GM18517 (cell line): ENCODE results near the gene BBX.
A peak's percentile ranks its signal among the peaks of the same experiment; 100 is the strongest.
"Not testable (repeated sequence)": the region's sequence is repeated elsewhere in the genome, so short reads cannot be mapped to it uniquely, and the experiment has no call there.

Experiments
- ATAC-seq: cut with Tn5 transposase; IDR thresholded peaks from one replicate; pipeline ENCODE4 v1.9.1; 2021; ENCODE audit warnings: mild to moderate bottlenecking, moderate library complexity; ENCODE audit not compliant: unreplicated experiment

BBX gene

GRCh38 chr3:107540857-107541256 is 18.1 kb downstream of the BBX start:
- ATAC-seq, result no peak

- no peak for ATAC-seq
Observed at GRCh38 chr3:107542665-107543064, 19.9 kb downstream of the BBX start.

GRCh38 chr3:107543666-107544065 is 20.9 kb downstream of the BBX start:
- no peak for ATAC-seq

- no peak for ATAC-seq
Observed at GRCh38 chr3:107545680-107546120, 22.9 kb downstream of the BBX start.

GRCh38 chr3:107548601-107549000 is 25.8 kb downstream of the BBX start:
- ATAC-seq, result no peak

- no peak for ATAC-seq
Observed at GRCh38 chr3:107555359-107555758, 32.6 kb downstream of the BBX start.

- no peak for ATAC-seq
Observed at GRCh38 chr3:107557743-107558142, 35.0 kb downstream of the BBX start.

GRCh38 chr3:107560166-107560565 is 37.4 kb downstream of the BBX start:
- ATAC-seq, result no peak

GRCh38 chr3:107561980-107562379 is 39.2 kb downstream of the BBX start:
- no peak for ATAC-seq

GRCh38 chr3:107562969-107563529 is 40.3 kb downstream of the BBX start:
- no peak for ATAC-seq

- ATAC-seq, result not testable (repeated sequence)
Observed at GRCh38 chr3:107565244-107565643, 42.5 kb downstream of the BBX start.

GRCh38 chr3:107571089-107571488 is 48.3 kb downstream of the BBX start:
- ATAC-seq, result not testable (repeated sequence)

GRCh38 chr3:107571492-107571891 is 48.7 kb downstream of the BBX start:
- not testable (repeated sequence) for ATAC-seq

GRCh38 chr3:107574650-107575049 is 51.9 kb downstream of the BBX start:
- no peak for ATAC-seq

GRCh38 chr3:107578091-107578490 is 55.3 kb downstream of the BBX start:
- no peak for ATAC-seq

GRCh38 chr3:107578523-107578922 is 55.8 kb downstream of the BBX start:
- ATAC-seq, result no peak

GRCh38 chr3:107579371-107579770 is 56.6 kb downstream of the BBX start:
- no peak for ATAC-seq

GRCh38 chr3:107581230-107581629 is 58.5 kb downstream of the BBX start:
- no peak for ATAC-seq

GRCh38 chr3:107588217-107588616 is 65.5 kb downstream of the BBX start:
- no peak for ATAC-seq

- ATAC-seq, result peak; percentile 72
Observed at GRCh38 chr3:107589454-107589853, 66.7 kb downstream of the BBX start.

- ATAC-seq, result no peak
Observed at GRCh38 chr3:107590786-107591185, 68.0 kb downstream of the BBX start.

- ATAC-seq, result no peak
Observed at GRCh38 chr3:107592073-107592472, 69.3 kb downstream of the BBX start.

- ATAC-seq, result no peak
Observed at GRCh38 chr3:107594870-107595269, 72.1 kb downstream of the BBX start.
